ENCODE measurements around the gene SFMBT2. TPM values are rescaled to one million over a fixed set of nuclear protein-coding genes. Genes with fewer than 3 reads are reported as not detected.

The SFMBT2 gene
- 6.1 and 6.2 TPM in 2 replicates for total RNA-seq (2014; rRNA removed; shearing (Covaris generic))

GRCh38 chr10:7410862-7411670 is at the start of gene SFMBT2:
SFMBT2 (minus strand) TSS chr10:7411034; CDS start chr10:7381898, 29,136 bp downstream.

Small RNA genes lying within 50 kb of the gene (small RNA-seq; reads per million reads assigned to genes)
- gene AL590095.2 (not detected), gene COX6CP17 (not detected)
